Stimulated activated naive B cell treated with anti-CD40 and anti-IgM and Interleukin-4, amounts not matched to agents 10 μg/mL and 1 μg/mL and 100 μg/mL, for 72 hours (primary cell): Measurements from ENCODE around the gene TRANK1.

ENCODE experiments used
- ATAC-seq, 2 donors: fragments of 150-1000 bp; cut with Tn5 transposase; replicated peaks; 2 replicates each; pipeline ENCODE4 v1.10.0; 2021; ENCODE audit warnings: moderate library complexity in 1 of 2
- DNase-seq: peaks from one replicate; pipeline ENCODE4 v3.0.0; 2021
- H3K27ac Mint-ChIP-seq: one replicate; pipeline ENCODE4 v1.8.0; 2022; ENCODE audit warnings: mild to moderate bottlenecking, mixed read lengths
- H3K27me3 Mint-ChIP-seq, 2 donors: one replicate each; pipeline ENCODE4 v1.8.0; 2022; ENCODE audit warnings: mixed read lengths in 2 of 2
- H3K36me3 Mint-ChIP-seq, 2 donors: one replicate each; pipeline ENCODE4 v1.8.0; 2022; ENCODE audit warnings: mixed read lengths in 2 of 2, mild to moderate bottlenecking in 1 of 2
- H3K4me1 Mint-ChIP-seq, 2 donors: one replicate each; pipeline ENCODE4 v1.8.0; 2022; ENCODE audit warnings: mixed read lengths in 2 of 2, mild to moderate bottlenecking in 1 of 2
- H3K4me3 Mint-ChIP-seq, 2 donors: one replicate each; pipeline ENCODE4 v1.8.0; 2022; ENCODE audit warnings: mild to moderate bottlenecking in 2 of 2, mixed read lengths in 2 of 2, moderate library complexity in 1 of 2
- H3K9me3 Mint-ChIP-seq, 2 donors: one replicate each; pipeline ENCODE4 v1.8.0; 2022; ENCODE audit warnings: mixed read lengths in 2 of 2, mild to moderate bottlenecking in 1 of 2

TRANK1 gene

DNA sequence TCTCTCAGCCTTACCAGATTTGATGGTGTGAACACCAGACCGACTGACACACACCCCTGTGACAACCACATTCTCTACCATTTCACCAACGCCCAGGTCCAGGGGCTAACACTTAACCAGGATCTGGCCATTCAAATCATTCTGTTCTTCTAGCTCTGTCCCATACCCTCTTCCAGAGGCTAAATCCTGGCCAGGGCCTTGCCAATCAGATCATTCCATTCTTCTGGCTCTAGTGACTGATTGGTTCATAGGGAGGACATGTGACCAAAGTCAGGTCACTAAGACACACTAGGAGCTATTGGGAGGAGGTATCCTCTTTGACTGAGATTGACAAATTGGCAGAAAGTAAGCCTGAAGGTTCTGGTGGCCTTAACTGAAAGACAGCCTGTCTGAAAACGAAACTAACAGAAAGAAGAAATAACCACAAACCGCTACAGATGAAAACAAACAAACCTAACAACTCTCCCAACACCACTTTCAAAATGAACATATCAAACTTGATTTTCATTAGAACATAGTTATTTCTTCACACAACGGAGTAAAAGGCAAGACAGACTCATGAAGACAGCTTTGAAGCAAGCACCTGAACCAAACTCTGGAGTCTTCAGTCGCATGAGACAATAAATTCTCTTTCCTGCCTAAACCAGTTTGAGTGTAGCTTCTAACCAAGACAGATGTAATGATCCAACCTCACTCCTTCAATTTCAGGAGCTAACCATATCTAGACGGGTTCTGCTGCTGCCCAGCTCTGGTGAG lies 68.5 kb downstream of the TRANK1 start:
- DNase-seq: peak; percentile 28
- Mint-ChIP-seq H3K4me3 (peak overlapping the region; percentile 70 to 81), H3K9me3 (no peaks in the 10 kb centered on the region), H3K4me1 (peaks cover 13 to 43% of the 10 kb centered on the region in 2 donors), H3K27ac (peak overlapping the region; percentile 92), H3K36me3 (peaks cover 1 to 4% of the 10 kb centered on the region in 2 donors), H3K27me3 (no peaks in the 10 kb centered on the region)
- ATAC-seq: peak; percentile 97 to 98

GRCh38 chr3:36875397-36875796 lies 69.5 kb downstream of the TRANK1 start:
- H3K36me3 Mint-ChIP-seq: peaks cover 1 to 6% of the 10 kb centered on the region in 2 donors
- no peaks in the 10 kb centered on the region for H3K27me3 Mint-ChIP-seq
- no peak for DNase-seq
- no peak overlapping the region for H3K4me3 Mint-ChIP-seq
- ATAC-seq: no peak
- no peaks in the 10 kb centered on the region for H3K9me3 Mint-ChIP-seq
- peak overlapping the region; percentile 16 for H3K27ac Mint-ChIP-seq
- H3K4me1 Mint-ChIP-seq: peaks cover 12 to 37% of the 10 kb centered on the region in 2 donors

DNA sequence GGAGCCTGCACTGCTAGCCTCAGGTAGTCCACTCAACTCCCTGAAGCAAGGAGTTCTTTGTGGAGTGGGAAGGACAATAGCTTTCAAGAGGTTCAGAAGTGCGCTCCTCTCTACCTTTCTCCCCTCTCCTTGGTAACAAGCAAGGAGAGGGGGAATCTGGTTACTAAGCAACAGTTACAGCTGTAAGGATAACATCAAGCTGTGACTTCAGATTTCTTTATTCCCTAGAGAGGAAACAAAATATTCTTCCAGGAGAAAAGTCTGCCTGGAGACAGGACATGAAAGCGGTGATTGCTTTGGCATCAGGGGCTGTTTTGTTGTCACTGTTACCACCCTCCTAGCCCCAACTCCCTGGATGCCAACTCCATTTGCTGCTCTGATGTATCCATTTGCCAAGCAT lies 70.4 kb downstream of the TRANK1 start:
- Mint-ChIP-seq H3K36me3 (peaks cover 1 to 8% of the 10 kb centered on the region in 2 donors), H3K4me1 (peaks cover 11 to 37% of the 10 kb centered on the region in 2 donors), H3K9me3 (no peaks in the 10 kb centered on the region), H3K27me3 (no peaks in the 10 kb centered on the region), H3K27ac (no peak overlapping the region), H3K4me3 (no peak overlapping the region)
- ATAC-seq (no peak), DNase-seq (no peak)

DNA sequence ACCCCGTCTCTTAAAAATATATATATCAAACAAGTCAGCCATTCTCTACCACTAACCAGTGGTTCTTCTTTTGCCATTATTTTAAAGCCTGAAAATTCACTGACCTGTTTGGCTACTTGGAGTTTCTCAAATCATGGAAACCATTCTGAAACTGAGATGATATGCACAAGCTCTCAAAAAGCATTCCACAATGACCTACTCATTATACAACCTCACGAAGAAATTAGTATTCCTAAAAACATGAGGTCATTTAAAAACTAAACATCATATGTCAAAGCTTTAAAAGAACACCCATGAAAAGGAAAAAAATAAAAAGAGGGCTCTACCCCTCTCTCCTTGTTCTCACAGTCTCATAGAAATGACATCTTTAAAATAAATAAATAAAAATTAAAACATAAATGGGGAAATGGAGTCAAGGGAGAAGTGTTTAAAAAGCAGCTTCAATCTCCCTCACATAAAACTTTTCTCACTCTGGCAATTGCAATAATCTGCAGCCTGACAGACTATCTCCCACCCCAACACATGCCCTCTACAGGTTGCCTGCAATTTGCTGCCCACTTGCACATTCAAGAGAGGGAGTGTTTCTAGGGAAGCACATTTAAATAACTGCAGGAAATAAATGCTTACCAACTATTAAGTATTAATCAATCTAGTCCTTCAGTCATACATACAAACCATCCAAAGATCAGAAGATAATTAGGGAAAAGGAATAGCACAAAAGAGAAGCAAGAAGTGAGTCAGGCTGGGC lies 73.3 kb downstream of the TRANK1 start:
- Mint-ChIP-seq H3K27me3 (no peaks in the 10 kb centered on the region), H3K9me3 (no peaks in the 10 kb centered on the region), H3K4me3 (no peak overlapping the region), H3K36me3 (peaks cover 1 to 14% of the 10 kb centered on the region in 2 donors), H3K27ac (no peak overlapping the region), H3K4me1 (peaks cover 14 to 32% of the 10 kb centered on the region in 2 donors)
- ATAC-seq: no peak
- no peak for DNase-seq

DNA sequence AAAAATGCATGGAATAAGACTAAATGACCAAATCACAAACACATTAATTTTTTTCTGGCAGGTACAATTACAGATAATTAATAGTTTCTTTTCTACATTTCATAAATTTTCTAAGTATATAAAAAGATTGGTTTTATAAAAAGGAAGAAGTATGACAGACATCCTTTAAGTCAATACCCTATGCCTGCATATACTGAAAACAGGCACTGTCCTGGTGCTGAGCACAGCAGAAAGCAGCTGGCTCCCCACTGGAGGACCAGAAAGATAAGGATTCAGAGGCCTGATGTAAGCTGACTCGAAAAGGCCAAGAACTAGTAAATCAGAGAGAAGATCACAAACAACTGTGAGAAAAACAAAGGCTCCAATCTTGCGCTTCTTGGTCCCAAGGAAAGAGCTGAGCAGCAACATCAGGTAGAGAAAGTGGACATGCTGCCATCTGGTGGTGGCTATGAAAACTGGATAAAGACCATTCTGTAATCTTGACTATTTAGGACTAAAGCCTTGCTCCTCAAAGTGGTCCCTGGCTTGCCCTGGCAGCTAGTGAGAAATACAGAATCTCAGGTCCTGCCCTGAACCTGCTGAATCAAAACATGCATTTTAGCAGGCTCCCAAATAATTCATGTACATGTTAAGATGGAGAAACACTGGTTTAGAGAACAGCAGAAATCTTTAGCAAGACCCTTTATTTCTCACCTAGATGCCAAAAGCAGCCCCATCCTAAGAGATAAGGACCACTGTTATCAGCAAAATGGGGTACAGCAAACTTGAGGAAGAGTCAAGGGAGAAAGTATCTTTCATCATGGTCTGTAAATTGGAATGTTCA lies 76.0 kb downstream of the TRANK1 start:
- peak; percentile 87 to 96 for ATAC-seq
- Mint-ChIP-seq H3K9me3 (no peaks in the 10 kb centered on the region), H3K27me3 (no peaks in the 10 kb centered on the region), H3K4me3 (no peak overlapping the region), H3K36me3 (peaks cover 1 to 19% of the 10 kb centered on the region in 2 donors), H3K27ac (peak overlapping the region; percentile 70), H3K4me1 (peaks cover 12 to 33% of the 10 kb centered on the region in 2 donors)
- DNase-seq: peak; percentile 38

DNA sequence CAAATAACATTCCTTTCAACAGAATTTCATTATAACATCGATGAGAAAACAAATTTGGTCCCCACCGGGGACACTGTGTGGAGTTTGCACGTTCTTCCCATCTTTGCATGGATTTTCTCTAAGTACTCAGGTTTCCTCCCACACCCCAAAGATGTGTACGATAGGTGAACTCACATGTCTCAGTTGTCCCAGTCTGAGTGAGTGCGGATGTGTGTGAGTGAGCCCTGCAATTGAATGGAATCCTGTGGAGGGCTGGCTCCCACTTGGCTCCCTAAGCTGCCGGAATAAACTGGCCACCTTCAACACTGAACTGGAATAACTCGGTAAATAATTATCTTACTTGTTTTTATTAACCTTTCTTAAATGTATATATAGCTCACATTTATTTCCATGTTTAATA lies 77.0 kb downstream of the TRANK1 start:
- Mint-ChIP-seq H3K4me3 (no peak overlapping the region), H3K36me3 (peaks cover 3 to 22% of the 10 kb centered on the region in 2 donors), H3K9me3 (no peaks in the 10 kb centered on the region), H3K27me3 (no peaks in the 10 kb centered on the region), H3K27ac (no peak overlapping the region), H3K4me1 (peaks cover 12 to 33% of the 10 kb centered on the region in 2 donors)
- DNase-seq (no peak), ATAC-seq (no peak)

DNA sequence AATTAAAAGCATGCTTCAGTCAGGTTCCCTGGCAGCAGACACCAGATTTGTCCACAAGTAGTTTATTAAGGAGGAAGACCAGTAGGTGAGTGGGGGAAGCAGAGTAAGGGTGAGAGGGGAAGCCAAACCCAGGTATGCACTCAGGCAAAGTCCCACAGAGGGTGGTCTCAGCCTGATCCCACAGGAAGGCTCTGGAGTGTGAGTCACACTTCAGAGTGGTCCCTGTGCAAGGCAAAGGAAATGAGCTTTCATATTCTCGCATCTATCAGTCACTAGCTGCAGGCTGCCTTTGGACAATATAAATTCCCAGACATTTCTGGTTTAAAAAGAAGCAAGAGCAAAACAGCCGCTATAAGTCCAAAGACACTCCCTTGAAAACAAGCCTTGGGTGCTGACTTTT lies 78.5 kb downstream of the TRANK1 start:
- DNase-seq (no peak), ATAC-seq (no peak)
- no peak overlapping the region for H3K27ac Mint-ChIP-seq
- no peaks in the 10 kb centered on the region for H3K27me3 Mint-ChIP-seq
- H3K4me1 Mint-ChIP-seq: peaks cover 12 to 28% of the 10 kb centered on the region in 2 donors
- no peaks in the 10 kb centered on the region for H3K9me3 Mint-ChIP-seq
- no peak overlapping the region for H3K4me3 Mint-ChIP-seq
- H3K36me3 Mint-ChIP-seq: peaks cover 6 to 24% of the 10 kb centered on the region in 2 donors

DNA sequence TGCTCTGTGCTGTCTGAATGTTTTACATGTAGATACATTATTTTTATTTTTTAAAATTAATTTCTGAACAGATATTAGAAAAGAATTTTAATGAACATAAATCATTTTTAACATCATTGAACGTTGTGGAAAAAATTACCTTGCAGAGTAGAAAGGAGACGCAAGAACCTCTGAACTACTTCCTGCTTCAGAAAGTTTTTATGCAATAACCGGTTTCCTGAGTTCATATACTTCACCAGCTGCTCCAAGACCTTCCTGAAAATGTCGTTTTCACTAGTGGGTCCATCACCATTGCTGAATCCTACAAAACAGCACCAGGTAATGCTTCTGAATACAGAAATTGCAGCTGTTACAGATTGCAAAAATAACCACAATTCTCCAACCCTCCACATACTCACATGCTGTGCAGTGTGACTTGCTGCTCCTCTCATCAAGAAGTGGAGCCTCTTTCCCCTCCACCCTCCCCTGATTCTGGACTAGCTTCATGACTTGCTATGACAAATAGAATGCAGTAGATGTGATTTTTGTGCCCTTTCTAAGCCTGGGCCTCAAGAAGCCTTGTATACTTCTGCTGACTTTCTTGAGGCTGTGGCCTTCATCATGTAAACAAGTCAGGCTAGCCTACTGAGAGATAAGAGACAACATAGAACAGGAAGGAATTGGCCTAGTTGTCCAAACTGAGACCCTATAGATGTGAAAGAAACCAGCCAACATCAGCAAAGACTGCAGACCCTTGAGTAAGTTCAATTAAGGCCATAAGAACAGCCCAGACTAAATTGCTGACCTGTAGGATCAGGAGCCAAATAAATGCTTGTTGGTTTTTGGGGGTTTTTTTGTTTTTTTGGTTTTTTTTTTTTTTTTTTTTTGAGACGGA lies 80.4 kb downstream of the TRANK1 start:
- Mint-ChIP-seq H3K4me1 (peaks cover 12 to 28% of the 10 kb centered on the region in 2 donors), H3K27ac (no peak overlapping the region), H3K9me3 (no peaks in the 10 kb centered on the region), H3K36me3 (peaks cover 12 to 29% of the 10 kb centered on the region in 2 donors), H3K4me3 (no peak overlapping the region), H3K27me3 (no peaks in the 10 kb centered on the region)
- no peak for DNase-seq
- no peak for ATAC-seq

GRCh38 chr3:36862076-36862755 lies 82.6 kb downstream of the TRANK1 start:
- Mint-ChIP-seq H3K27ac (no peak overlapping the region), H3K36me3 (peaks cover 12 to 38% of the 10 kb centered on the region in 2 donors), H3K9me3 (no peaks in the 10 kb centered on the region)

GRCh38 chr3:36859494-36859893 lies 85.4 kb downstream of the TRANK1 start:
- DNase-seq (no peak), ATAC-seq (no peak)
- peaks cover 25 to 44% of the 10 kb centered on the region in 2 donors for H3K36me3 Mint-ChIP-seq
- no peak overlapping the region for H3K4me3 Mint-ChIP-seq
- H3K27me3 Mint-ChIP-seq: no peaks in the 10 kb centered on the region
- H3K27ac Mint-ChIP-seq: peak overlapping the region; percentile 11
- H3K9me3 Mint-ChIP-seq: no peaks in the 10 kb centered on the region
- H3K4me1 Mint-ChIP-seq: peaks cover under 1 to 9% of the 10 kb centered on the region in 2 donors

More at GRCh38 chr3:36862076-36862755, 82.6 kb downstream of the TRANK1 start:
- DNase-seq (no peak), ATAC-seq (no peak)
- Mint-ChIP-seq H3K27me3 (no peaks in the 10 kb centered on the region), H3K4me3 (no peak overlapping the region), H3K4me1 (peaks cover 8 to 22% of the 10 kb centered on the region in 2 donors)

DNA sequence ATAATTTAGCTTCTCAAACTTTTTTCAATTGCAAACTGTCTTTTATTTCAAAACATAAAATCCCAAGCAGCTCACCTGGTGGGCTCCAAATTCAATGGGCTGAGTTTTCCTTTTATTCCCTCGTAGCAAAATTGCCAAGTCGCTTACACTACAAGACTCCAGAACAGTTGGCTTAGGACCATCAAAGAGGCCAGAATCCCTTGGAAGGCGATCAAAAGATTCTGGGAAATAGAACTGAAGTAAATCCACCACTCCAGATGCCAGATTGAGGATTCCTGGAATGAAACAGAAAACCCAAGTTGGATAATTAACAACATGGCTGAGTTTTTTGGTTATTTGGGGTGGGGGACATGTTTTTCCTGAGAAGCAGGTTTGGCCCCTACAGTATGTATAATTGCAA lies 92.8 kb downstream of the TRANK1 start:
- H3K27me3 Mint-ChIP-seq: no peaks in the 10 kb centered on the region
- H3K4me3 Mint-ChIP-seq: no peak overlapping the region
- DNase-seq: no peak
- no peak for ATAC-seq
- peaks cover 22 to 47% of the 10 kb centered on the region in 2 donors for H3K36me3 Mint-ChIP-seq
- H3K9me3 Mint-ChIP-seq: no peaks in the 10 kb centered on the region
- no peak overlapping the region for H3K27ac Mint-ChIP-seq
- peaks cover 2 to 7% of the 10 kb centered on the region in 2 donors for H3K4me1 Mint-ChIP-seq

- Mint-ChIP-seq H3K4me3 (no peak overlapping the region), H3K36me3 (peaks cover 25 to 43% of the 10 kb centered on the region in 2 donors), H3K4me1 (peaks cover 12 to 20% of the 10 kb centered on the region in 2 donors), H3K9me3 (no peaks in the 10 kb centered on the region), H3K27ac (no peak overlapping the region), H3K27me3 (no peaks in the 10 kb centered on the region)
- ATAC-seq (no peak), DNase-seq (no peak)
Observed at GRCh38 chr3:36850743-36851142, 94.1 kb downstream of the TRANK1 start.

DNA sequence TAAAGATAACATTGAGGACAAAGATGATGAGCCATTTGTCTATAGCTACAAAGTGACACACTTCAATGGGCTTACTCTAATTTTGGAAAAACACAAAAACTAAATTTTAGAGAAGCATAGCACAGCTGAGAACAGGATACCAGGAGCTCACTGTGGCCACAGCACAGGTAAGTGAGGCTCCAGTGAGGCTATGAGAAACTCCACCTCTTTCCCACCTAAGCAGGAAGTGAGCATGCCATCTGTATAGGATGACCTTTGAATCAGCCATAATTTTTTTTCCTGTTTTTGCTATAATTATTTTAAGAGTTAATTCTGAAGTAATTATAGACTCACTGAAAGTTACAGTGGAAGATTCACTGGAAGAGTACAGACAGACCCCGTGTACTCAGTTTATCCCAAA lies 98.4 kb downstream of the TRANK1 start:
- DNase-seq (no peak), ATAC-seq (peak; percentile 89 to 90)
- H3K36me3 Mint-ChIP-seq: peaks cover 34 to 56% of the 10 kb centered on the region in 2 donors
- peaks cover 17 to 24% of the 10 kb centered on the region in 2 donors for H3K4me1 Mint-ChIP-seq
- peak overlapping the region; percentile 51 for H3K27ac Mint-ChIP-seq
- no peaks in the 10 kb centered on the region for H3K27me3 Mint-ChIP-seq
- H3K4me3 Mint-ChIP-seq: peak overlapping the region in 1 of 2 donors; percentile 28
- H3K9me3 Mint-ChIP-seq: peaks cover 2 to 3% of the 10 kb centered on the region in 2 donors
